Type B pancreatic cell (in vitro differentiated cells): ENCODE results near the gene ANKS1B. TPM values are rescaled to one million over a fixed set of nuclear protein-coding genes. Genes with fewer than 3 reads are reported as not detected.

Source experiments
- DNase-seq: peaks from one replicate; pipeline ENCODE4 v3.0.0; 2021; ENCODE audit warnings: mixed read lengths; ENCODE audit not compliant: unreplicated experiment; ENCODE audit errors: extremely low spot score
- H3K27ac Mint-ChIP-seq: 2 replicates; pipeline ENCODE4 v1.8.0; 2021; ENCODE audit warnings: mild to moderate bottlenecking, mixed read lengths
- H3K27me3 Mint-ChIP-seq: 2 replicates; pipeline ENCODE4 v1.8.0; 2021; ENCODE audit warnings: mixed read lengths
- H3K36me3 Mint-ChIP-seq: 2 replicates; pipeline ENCODE4 v1.8.0; 2021; ENCODE audit warnings: mixed read lengths
- H3K4me1 Mint-ChIP-seq: one replicate; pipeline ENCODE4 v1.8.0; 2021; ENCODE audit warnings: mixed read lengths; ENCODE audit not compliant: unreplicated experiment
- H3K4me3 Mint-ChIP-seq: 2 replicates; pipeline ENCODE4 v1.8.0; 2021; ENCODE audit warnings: mild to moderate bottlenecking, mixed read lengths
- H3K9me3 Mint-ChIP-seq: 2 replicates; pipeline ENCODE4 v1.8.0; 2021; ENCODE audit warnings: mixed read lengths
- CTCF ChIP-seq: fragments of 200-600 bp; sonication (generic); conservative IDR thresholded peaks from 2 replicates; pipeline ENCODE4 v1.5.0; 2021; ENCODE audit warnings: antibody characterized with exemption, mild to moderate bottlenecking
- total RNA-seq: library from RNA; stranded (reverse); gene quantifications from 2 replicates; pipeline ENCODE4 v1.2.1, GENCODE V29; 2021; ENCODE audit warnings: low replicate concordance

ANKS1B gene
- total RNA-seq, 1 donor from 2014 or later = 4.7 TPM

GRCh38 chr12:99915251-99916082 lies 69.3 kb downstream of the ANKS1B start:
- no peak for TF ChIP-seq CTCF
- no peak overlapping the region for H3K27ac Mint-ChIP-seq
- DNase-seq = no peak
- no peaks in the 10 kb centered on the region for H3K27me3 Mint-ChIP-seq
- H3K4me3 Mint-ChIP-seq = no peak overlapping the region
- no peaks in the 10 kb centered on the region for H3K4me1 Mint-ChIP-seq
- no peaks in the 10 kb centered on the region for H3K36me3 Mint-ChIP-seq
- no peaks in the 10 kb centered on the region for H3K9me3 Mint-ChIP-seq

- H3K4me3 Mint-ChIP-seq = no peak overlapping the region
- no peak overlapping the region for H3K27ac Mint-ChIP-seq
- H3K36me3 Mint-ChIP-seq = no peaks in the 10 kb centered on the region
These were observed 70.5 kb downstream of the ANKS1B start for GRCh38 chr12:99914206-99914605.

GRCh38 chr12:99911967-99912366 lies 72.8 kb downstream of the ANKS1B start:
- Mint-ChIP-seq H3K4me3 (no peak overlapping the region), H3K27me3 (no peaks in the 10 kb centered on the region), H3K4me1 (no peaks in the 10 kb centered on the region), H3K9me3 (no peaks in the 10 kb centered on the region), H3K36me3 (no peaks in the 10 kb centered on the region), H3K27ac (no peak overlapping the region)
- DNase-seq = no peak
- no peak for TF ChIP-seq CTCF

More at GRCh38 chr12:99914206-99914605, 70.5 kb downstream of the ANKS1B start:
- Mint-ChIP-seq H3K9me3 (no peaks in the 10 kb centered on the region), H3K4me1 (no peaks in the 10 kb centered on the region), H3K27me3 (no peaks in the 10 kb centered on the region)
- DNase-seq = no peak
- TF ChIP-seq CTCF = no peak

- TF ChIP-seq CTCF = no peak
- Mint-ChIP-seq H3K36me3 (no peaks in the 10 kb centered on the region), H3K4me1 (no peaks in the 10 kb centered on the region), H3K27ac (no peak overlapping the region), H3K27me3 (no peaks in the 10 kb centered on the region), H3K4me3 (no peak overlapping the region), H3K9me3 (no peaks in the 10 kb centered on the region)
- no peak for DNase-seq
These were observed 73.7 kb downstream of the ANKS1B start for GRCh38 chr12:99911081-99911480.

- no peak for TF ChIP-seq CTCF
- no peaks in the 10 kb centered on the region for H3K27me3 Mint-ChIP-seq
- H3K4me3 Mint-ChIP-seq = no peak overlapping the region
- DNase-seq = no peak
- no peak overlapping the region for H3K27ac Mint-ChIP-seq
- H3K4me1 Mint-ChIP-seq = no peaks in the 10 kb centered on the region
- H3K9me3 Mint-ChIP-seq = no peaks in the 10 kb centered on the region
- H3K36me3 Mint-ChIP-seq = no peaks in the 10 kb centered on the region
These were observed 74.4 kb downstream of the ANKS1B start for GRCh38 chr12:99910342-99910741.
